Measurements from ENCODE around the gene GPBP1L1.

Gene GPBP1L1

GRCh38 chr1:45620588-45621500 is 65.5 kb downstream of the GPBP1L1 start:
- H3K36me3 ChIP-seq (ENCODE audit: control insufficient read depth in 2 of 2, insufficient read depth in 2 of 2, low read length in 2 of 2), result peaks cover 38 to 65% of the 10 kb centered on the region in 2 donors
- no peak overlapping the region for H3K9ac ChIP-seq (ENCODE audit: low read depth in 1 of 2, low read length in 2 of 2)
- no peak overlapping the region for H3K4me3 ChIP-seq (ENCODE audit: low read length in 2 of 2)
- peak overlapping the region in 1 of 2 donors; percentile 23 for H3K27ac ChIP-seq (ENCODE audit: low read depth in 2 of 2, low read length in 2 of 2)
- no peaks in the 10 kb centered on the region for H3K27me3 ChIP-seq (ENCODE audit: control insufficient read depth in 2 of 2, insufficient read depth in 2 of 2, low read length in 2 of 2)
- H3K9me3 ChIP-seq (ENCODE audit: control insufficient read depth in 2 of 2, low read length in 2 of 2), result no peaks in the 10 kb centered on the region
- H3K4me1 ChIP-seq (ENCODE audit: control insufficient read depth in 2 of 2, insufficient read depth in 2 of 2, low read length in 2 of 2), result peaks cover 0 to 5% of the 10 kb centered on the region in 2 donors

GRCh38 chr1:45619149-45619921 is 67.0 kb downstream of the GPBP1L1 start:
- Histone ChIP-seq H3K4me3 (ENCODE audit: low read length in 2 of 2) (no peak overlapping the region), H3K9me3 (ENCODE audit: control insufficient read depth in 2 of 2, low read length in 2 of 2) (no peaks in the 10 kb centered on the region), H3K27me3 (ENCODE audit: control insufficient read depth in 2 of 2, insufficient read depth in 2 of 2, low read length in 2 of 2) (no peaks in the 10 kb centered on the region), H3K9ac (ENCODE audit: low read depth in 1 of 2, low read length in 2 of 2) (no peak overlapping the region), H3K4me1 (ENCODE audit: control insufficient read depth in 2 of 2, insufficient read depth in 2 of 2, low read length in 2 of 2) (peaks cover 0 to 4% of the 10 kb centered on the region in 2 donors), H3K36me3 (ENCODE audit: control insufficient read depth in 2 of 2, insufficient read depth in 2 of 2, low read length in 2 of 2) (peaks cover 47 to 71% of the 10 kb centered on the region in 2 donors), H3K27ac (ENCODE audit: low read depth in 2 of 2, low read length in 2 of 2) (no peak overlapping the region)

- H3K9me3 ChIP-seq (ENCODE audit: control insufficient read depth in 2 of 2, low read length in 2 of 2), result no peaks in the 10 kb centered on the region
- peaks cover 0 to 3% of the 10 kb centered on the region in 2 donors for H3K4me1 ChIP-seq (ENCODE audit: control insufficient read depth in 2 of 2, insufficient read depth in 2 of 2, low read length in 2 of 2)
- no peak overlapping the region for H3K9ac ChIP-seq (ENCODE audit: low read depth in 1 of 2, low read length in 2 of 2)
- no peak overlapping the region for H3K4me3 ChIP-seq (ENCODE audit: low read length in 2 of 2)
- H3K36me3 ChIP-seq (ENCODE audit: control insufficient read depth in 2 of 2, insufficient read depth in 2 of 2, low read length in 2 of 2), result peaks cover 42 to 68% of the 10 kb centered on the region in 2 donors
- H3K27me3 ChIP-seq (ENCODE audit: control insufficient read depth in 2 of 2, insufficient read depth in 2 of 2, low read length in 2 of 2), result no peaks in the 10 kb centered on the region
- H3K27ac ChIP-seq (ENCODE audit: low read depth in 2 of 2, low read length in 2 of 2), result no peak overlapping the region
Measured at GRCh38 chr1:45617618-45618017, 68.7 kb downstream of the GPBP1L1 start.

- Histone ChIP-seq H3K27me3 (ENCODE audit: control insufficient read depth in 2 of 2, insufficient read depth in 2 of 2, low read length in 2 of 2) (no peaks in the 10 kb centered on the region), H3K36me3 (ENCODE audit: control insufficient read depth in 2 of 2, insufficient read depth in 2 of 2, low read length in 2 of 2) (peaks cover 42 to 64% of the 10 kb centered on the region in 2 donors), H3K4me1 (ENCODE audit: control insufficient read depth in 2 of 2, insufficient read depth in 2 of 2, low read length in 2 of 2) (peaks cover 0 to 3% of the 10 kb centered on the region in 2 donors), H3K9me3 (ENCODE audit: control insufficient read depth in 2 of 2, low read length in 2 of 2) (no peaks in the 10 kb centered on the region), H3K9ac (ENCODE audit: low read depth in 1 of 2, low read length in 2 of 2) (no peak overlapping the region), H3K4me3 (ENCODE audit: low read length in 2 of 2) (no peak overlapping the region), H3K27ac (ENCODE audit: low read depth in 2 of 2, low read length in 2 of 2) (no peak overlapping the region)
Measured at GRCh38 chr1:45615885-45616284, 70.4 kb downstream of the GPBP1L1 start.

- H3K9ac ChIP-seq (ENCODE audit: low read depth in 1 of 2, low read length in 2 of 2), result no peak overlapping the region
- no peak overlapping the region for H3K4me3 ChIP-seq (ENCODE audit: low read length in 2 of 2)
- H3K27ac ChIP-seq (ENCODE audit: low read depth in 2 of 2, low read length in 2 of 2), result no peak overlapping the region
- peaks cover 47 to 55% of the 10 kb centered on the region in 2 donors for H3K36me3 ChIP-seq (ENCODE audit: control insufficient read depth in 2 of 2, insufficient read depth in 2 of 2, low read length in 2 of 2)
- no peaks in the 10 kb centered on the region for H3K4me1 ChIP-seq (ENCODE audit: control insufficient read depth in 2 of 2, insufficient read depth in 2 of 2, low read length in 2 of 2)
- no peaks in the 10 kb centered on the region for H3K27me3 ChIP-seq (ENCODE audit: control insufficient read depth in 2 of 2, insufficient read depth in 2 of 2, low read length in 2 of 2)
- H3K9me3 ChIP-seq (ENCODE audit: control insufficient read depth in 2 of 2, low read length in 2 of 2), result no peaks in the 10 kb centered on the region
Measured at GRCh38 chr1:45612941-45613579, 73.3 kb downstream of the GPBP1L1 start.

- Histone ChIP-seq H3K9ac (ENCODE audit: low read depth in 1 of 2, low read length in 2 of 2) (no peak overlapping the region), H3K4me1 (ENCODE audit: control insufficient read depth in 2 of 2, insufficient read depth in 2 of 2, low read length in 2 of 2) (no peaks in the 10 kb centered on the region), H3K27ac (ENCODE audit: low read depth in 2 of 2, low read length in 2 of 2) (no peak overlapping the region), H3K36me3 (ENCODE audit: control insufficient read depth in 2 of 2, insufficient read depth in 2 of 2, low read length in 2 of 2) (peaks cover 27 to 48% of the 10 kb centered on the region in 2 donors), H3K27me3 (ENCODE audit: control insufficient read depth in 2 of 2, insufficient read depth in 2 of 2, low read length in 2 of 2) (no peaks in the 10 kb centered on the region), H3K4me3 (ENCODE audit: low read length in 2 of 2) (no peak overlapping the region), H3K9me3 (ENCODE audit: control insufficient read depth in 2 of 2, low read length in 2 of 2) (no peaks in the 10 kb centered on the region)
Measured at GRCh38 chr1:45610589-45611226, 75.6 kb downstream of the GPBP1L1 start.

- peaks cover 22 to 43% of the 10 kb centered on the region in 2 donors for H3K36me3 ChIP-seq (ENCODE audit: control insufficient read depth in 2 of 2, insufficient read depth in 2 of 2, low read length in 2 of 2)
- H3K4me1 ChIP-seq (ENCODE audit: control insufficient read depth in 2 of 2, insufficient read depth in 2 of 2, low read length in 2 of 2), result no peaks in the 10 kb centered on the region
- H3K27me3 ChIP-seq (ENCODE audit: control insufficient read depth in 2 of 2, insufficient read depth in 2 of 2, low read length in 2 of 2), result no peaks in the 10 kb centered on the region
- no peak overlapping the region for H3K27ac ChIP-seq (ENCODE audit: low read depth in 2 of 2, low read length in 2 of 2)
- no peak overlapping the region for H3K9ac ChIP-seq (ENCODE audit: low read depth in 1 of 2, low read length in 2 of 2)
- H3K4me3 ChIP-seq (ENCODE audit: low read length in 2 of 2), result no peak overlapping the region
- H3K9me3 ChIP-seq (ENCODE audit: control insufficient read depth in 2 of 2, low read length in 2 of 2), result no peaks in the 10 kb centered on the region
Measured at GRCh38 chr1:45608175-45609156, 77.9 kb downstream of the GPBP1L1 start.

GRCh38 chr1:45607404-45608074 is 78.8 kb downstream of the GPBP1L1 start:
- Histone ChIP-seq H3K9ac (ENCODE audit: low read depth in 1 of 2, low read length in 2 of 2) (no peak overlapping the region), H3K9me3 (ENCODE audit: control insufficient read depth in 2 of 2, low read length in 2 of 2) (no peaks in the 10 kb centered on the region), H3K4me1 (ENCODE audit: control insufficient read depth in 2 of 2, insufficient read depth in 2 of 2, low read length in 2 of 2) (no peaks in the 10 kb centered on the region), H3K27ac (ENCODE audit: low read depth in 2 of 2, low read length in 2 of 2) (no peak overlapping the region), H3K36me3 (ENCODE audit: control insufficient read depth in 2 of 2, insufficient read depth in 2 of 2, low read length in 2 of 2) (peaks cover 23 to 39% of the 10 kb centered on the region in 2 donors), H3K4me3 (ENCODE audit: low read length in 2 of 2) (no peak overlapping the region), H3K27me3 (ENCODE audit: control insufficient read depth in 2 of 2, insufficient read depth in 2 of 2, low read length in 2 of 2) (no peaks in the 10 kb centered on the region)
